GM12864 (cell line): ENCODE results near the gene TRPC4.

Experiments
- DNase-seq: peaks from one replicate; pipeline ENCODE4 v3.0.0-alpha.2; 2011; ENCODE audit warnings: low read depth
- H3K4me3 ChIP-seq: 2 replicates; pipeline ENCODE4 v1.5.1; 2011; ENCODE audit warnings: mild to moderate bottlenecking, low read depth, low read length, control low read depth
- TF ChIP-seq, protein P1 (sequence below): IDR thresholded peaks from 2 replicates; pipeline ENCODE4 v1.5.1; 2011; ENCODE audit warnings: low read depth, mild to moderate bottlenecking, moderate library complexity, low read length, control low read depth, inconsistent platforms; ENCODE audit errors: missing control alignments

TRPC4 gene

DNA sequence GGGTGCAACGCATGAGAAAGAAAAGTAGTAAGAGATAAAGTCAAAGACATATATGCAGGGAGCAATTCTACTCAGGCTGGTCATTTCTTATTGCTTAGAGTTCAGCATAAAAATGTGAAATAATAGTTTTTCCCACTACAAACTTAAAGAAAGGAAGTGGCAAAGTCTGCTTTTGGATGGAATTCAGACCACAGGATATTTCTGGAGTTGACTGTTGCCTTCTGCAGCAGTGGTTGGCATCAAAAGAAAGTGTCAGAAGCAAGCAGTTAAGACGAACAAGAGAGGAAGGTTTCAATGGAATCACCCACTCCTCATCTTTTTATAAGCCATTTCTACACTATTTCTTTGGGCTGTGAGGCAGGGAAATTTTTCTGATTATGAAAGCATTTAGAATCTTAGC lies 36.2 kb upstream of the TRPC4 start:
- no peak for DNase-seq
- TF ChIP-seq, protein P1, sequence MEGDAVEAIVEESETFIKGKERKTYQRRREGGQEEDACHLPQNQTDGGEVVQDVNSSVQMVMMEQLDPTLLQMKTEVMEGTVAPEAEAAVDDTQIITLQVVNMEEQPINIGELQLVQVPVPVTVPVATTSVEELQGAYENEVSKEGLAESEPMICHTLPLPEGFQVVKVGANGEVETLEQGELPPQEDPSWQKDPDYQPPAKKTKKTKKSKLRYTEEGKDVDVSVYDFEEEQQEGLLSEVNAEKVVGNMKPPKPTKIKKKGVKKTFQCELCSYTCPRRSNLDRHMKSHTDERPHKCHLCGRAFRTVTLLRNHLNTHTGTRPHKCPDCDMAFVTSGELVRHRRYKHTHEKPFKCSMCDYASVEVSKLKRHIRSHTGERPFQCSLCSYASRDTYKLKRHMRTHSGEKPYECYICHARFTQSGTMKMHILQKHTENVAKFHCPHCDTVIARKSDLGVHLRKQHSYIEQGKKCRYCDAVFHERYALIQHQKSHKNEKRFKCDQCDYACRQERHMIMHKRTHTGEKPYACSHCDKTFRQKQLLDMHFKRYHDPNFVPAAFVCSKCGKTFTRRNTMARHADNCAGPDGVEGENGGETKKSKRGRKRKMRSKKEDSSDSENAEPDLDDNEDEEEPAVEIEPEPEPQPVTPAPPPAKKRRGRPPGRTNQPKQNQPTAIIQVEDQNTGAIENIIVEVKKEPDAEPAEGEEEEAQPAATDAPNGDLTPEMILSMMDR = no peak
- no peak overlapping the region for H3K4me3 ChIP-seq

DNA sequence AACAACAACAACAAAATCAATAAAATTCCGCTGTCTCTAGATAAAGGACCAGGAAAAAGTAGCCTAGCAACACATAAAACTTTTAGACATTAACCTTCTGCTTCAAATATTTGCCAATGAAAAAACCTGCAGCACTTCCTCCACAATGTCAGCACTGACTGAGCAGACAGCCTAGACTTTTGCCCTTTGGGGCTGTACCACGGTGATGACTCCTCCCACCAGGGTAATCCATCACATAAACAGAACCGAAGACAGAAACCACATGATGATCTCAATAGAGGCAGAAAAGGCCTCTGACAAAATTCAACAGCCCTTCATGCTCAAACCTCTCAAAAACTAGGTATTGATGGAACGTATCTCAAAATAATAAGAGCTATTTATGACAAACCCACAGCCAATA lies 30.2 kb upstream of the TRPC4 start:
- H3K4me3 ChIP-seq = no peak overlapping the region
- TF ChIP-seq, protein P1 = no peak
- no peak for DNase-seq

DNA sequence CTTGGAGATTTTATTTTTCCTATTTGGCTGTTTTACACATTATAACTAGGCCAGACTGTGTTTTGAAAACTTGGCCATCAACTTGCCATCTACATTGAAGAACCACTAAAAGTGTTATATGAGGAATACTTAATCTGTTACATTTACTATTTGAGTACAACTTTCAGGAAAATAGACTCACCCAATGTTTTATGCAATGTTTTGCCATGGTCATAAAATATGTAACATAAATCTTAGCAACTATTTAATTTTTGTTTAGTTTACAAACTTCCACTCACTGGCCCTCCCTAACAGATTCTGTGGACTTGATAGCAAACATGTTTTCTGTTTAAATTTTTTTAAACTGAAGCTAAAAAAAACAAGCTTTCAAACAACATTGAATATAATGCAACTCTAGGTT lies 23.7 kb upstream of the TRPC4 start:
- TF ChIP-seq, protein P1 = no peak
- no peak overlapping the region for H3K4me3 ChIP-seq
- DNase-seq = no peak

DNA sequence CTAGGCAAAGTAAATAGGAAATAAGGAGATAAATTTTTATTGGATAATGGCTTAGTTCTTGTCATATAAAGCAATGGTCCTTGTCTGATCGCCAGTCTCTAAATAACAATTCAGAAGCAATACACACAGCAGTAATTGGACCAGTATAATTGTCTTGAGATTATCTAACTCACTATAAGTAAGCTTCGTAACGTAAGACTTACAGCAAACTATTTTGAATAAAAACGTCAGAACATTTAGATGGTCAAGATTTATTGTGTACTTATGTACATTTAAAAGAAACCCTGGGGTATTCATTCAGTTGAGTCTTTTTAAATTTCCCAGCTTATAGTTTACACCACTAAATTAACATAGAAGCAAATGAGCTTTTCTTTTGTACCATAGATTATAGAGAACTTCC lies 20.2 kb upstream of the TRPC4 start:
- no peak overlapping the region for H3K4me3 ChIP-seq
- TF ChIP-seq, protein P1 = no peak
- DNase-seq = no peak

DNA sequence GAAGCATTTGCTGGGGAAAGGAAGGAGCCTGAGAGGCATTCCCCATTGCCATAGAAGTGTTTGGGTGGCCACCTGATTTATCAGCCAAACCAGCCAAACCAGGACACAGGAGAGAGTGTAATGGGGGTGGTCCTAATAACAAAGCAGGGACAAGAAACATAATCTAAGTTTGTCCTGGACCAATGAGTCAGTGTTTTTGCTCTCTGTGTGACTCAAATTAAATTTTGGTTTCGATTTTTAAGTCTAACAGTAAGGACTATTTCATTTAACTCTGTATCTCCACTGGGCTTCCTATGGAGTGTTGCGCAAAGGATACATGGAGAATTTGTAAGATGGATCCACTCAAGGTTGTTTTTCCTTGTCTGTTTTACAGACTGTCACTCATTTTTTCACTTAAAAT lies 19.5 kb upstream of the TRPC4 start:
- DNase-seq = no peak
- no peak overlapping the region for H3K4me3 ChIP-seq
- TF ChIP-seq, protein P1 = no peak

DNA sequence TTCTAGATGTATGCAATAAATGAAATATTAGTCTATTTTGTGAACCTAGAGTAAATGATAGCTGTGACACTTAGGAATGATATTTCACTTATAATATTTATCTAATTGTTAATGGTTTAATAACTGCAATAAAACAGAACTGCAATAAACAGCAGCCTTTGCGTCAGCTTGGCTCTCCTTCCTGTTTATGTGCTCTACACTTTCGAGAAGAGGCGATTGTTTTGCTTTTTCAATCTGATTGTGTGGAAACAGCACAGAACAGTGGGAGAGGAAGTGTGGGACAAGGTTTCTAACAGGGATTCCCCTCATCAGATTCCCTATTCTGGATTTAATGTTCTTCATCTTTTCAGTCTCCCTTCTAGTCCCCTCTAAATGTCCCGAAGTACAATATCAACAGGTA lies 17.3 kb upstream of the TRPC4 start:
- no peak overlapping the region for H3K4me3 ChIP-seq
- no peak for DNase-seq
- TF ChIP-seq, protein P1 = no peak

DNA sequence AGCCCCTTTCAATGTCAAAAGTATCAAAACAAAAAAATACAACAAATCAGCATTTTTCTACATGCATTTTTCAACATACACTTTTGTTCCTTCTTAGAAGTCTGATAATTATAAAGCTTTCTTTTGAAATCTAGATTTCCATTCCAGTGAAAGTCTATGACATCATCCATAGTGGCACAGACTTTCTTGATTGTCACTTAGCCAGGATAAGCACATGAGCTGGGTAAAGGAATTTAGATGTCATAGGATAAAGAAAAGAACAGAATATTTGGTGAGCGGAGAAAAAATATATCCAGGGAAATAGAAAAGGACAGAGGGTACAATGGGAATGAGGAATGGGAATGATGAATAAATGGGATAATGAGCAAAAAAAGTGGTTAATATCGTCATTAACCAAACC lies 15.1 kb upstream of the TRPC4 start:
- no peak for DNase-seq
- TF ChIP-seq, protein P1 = no peak

More for the DNA sequence above, 15.1 kb upstream of the TRPC4 start:
- no peak overlapping the region for H3K4me3 ChIP-seq
